Measurements from ENCODE around the gene SPINK6.

SPINK6 gene

DNA sequence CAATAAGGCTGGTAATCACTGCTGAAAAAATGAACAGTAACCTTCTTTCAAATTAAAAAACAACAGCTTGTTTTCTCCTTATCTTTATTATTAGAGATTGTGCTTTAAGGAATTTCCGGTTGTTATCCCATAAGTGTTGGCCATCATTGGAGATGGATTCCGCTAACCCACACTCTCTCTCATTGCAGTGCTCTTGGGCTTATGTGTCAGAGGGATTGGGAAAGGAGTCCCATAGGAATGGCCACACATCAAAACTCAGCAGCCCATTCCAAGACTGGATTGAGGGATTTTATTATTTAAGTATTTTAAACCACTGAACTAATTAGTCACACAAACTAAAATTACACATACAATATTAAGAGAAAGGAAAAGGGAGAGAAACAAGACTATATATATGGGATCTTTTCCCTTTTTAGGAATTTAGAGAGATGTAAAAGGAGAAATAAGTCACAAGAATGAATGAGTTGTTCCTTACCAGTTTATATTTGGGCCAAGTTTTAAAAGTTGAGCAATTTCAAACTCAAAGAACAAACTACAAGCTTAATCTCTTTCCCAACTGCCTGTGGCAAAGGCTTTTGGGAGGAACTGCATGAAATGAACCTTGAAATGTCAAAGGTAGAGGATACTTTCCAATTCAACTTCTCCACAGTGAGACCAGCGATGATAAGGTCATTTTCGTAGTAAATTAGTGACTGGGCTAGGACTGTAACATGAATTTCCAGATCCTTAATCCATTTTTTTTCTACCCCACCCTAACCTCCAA lies 2.4 kb downstream of the SPINK6 start:
- Histone ChIP-seq H3K36me3 (ENCODE audit: insufficient read depth, low read length) (no peaks in the 10 kb centered on the region), H3K9ac (ENCODE audit: low read depth, low read length) (no peak overlapping the region), H3K9me3 (ENCODE audit: control insufficient read depth, insufficient read depth, low read length) (no peaks in the 10 kb centered on the region), H3K4me1 (ENCODE audit: insufficient read depth, low read length) (no peaks in the 10 kb centered on the region; the same call in 1 of the 2 replicates)

DNA sequence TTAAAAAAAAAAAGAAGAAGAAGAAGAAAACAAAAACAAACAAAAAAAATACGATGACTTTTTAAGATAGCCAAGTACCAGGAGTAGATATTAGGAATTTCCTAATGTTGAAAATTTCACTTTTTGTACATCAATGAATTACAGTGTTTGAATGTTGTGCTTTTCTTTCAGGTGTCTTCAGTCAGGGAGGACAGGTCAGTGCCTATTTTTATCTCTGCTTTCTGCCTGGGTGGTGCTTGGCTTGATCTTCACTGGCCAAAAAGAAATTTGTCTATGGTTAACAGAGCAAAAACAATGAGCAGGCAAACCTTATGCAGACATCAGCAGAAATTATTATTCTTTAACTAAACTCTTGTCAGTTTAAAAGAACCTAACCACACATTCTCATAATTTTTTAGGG lies 3.0 kb downstream of the SPINK6 start:
- no peaks in the 10 kb centered on the region for H3K9me3 ChIP-seq (ENCODE audit: control insufficient read depth, insufficient read depth, low read length)
- no peaks in the 10 kb centered on the region; the same call in 1 of the 2 replicates for H3K4me1 ChIP-seq (ENCODE audit: insufficient read depth, low read length)
- no peak overlapping the region for H3K9ac ChIP-seq (ENCODE audit: low read depth, low read length)
- H3K36me3 ChIP-seq (ENCODE audit: insufficient read depth, low read length) = no peaks in the 10 kb centered on the region

DNA sequence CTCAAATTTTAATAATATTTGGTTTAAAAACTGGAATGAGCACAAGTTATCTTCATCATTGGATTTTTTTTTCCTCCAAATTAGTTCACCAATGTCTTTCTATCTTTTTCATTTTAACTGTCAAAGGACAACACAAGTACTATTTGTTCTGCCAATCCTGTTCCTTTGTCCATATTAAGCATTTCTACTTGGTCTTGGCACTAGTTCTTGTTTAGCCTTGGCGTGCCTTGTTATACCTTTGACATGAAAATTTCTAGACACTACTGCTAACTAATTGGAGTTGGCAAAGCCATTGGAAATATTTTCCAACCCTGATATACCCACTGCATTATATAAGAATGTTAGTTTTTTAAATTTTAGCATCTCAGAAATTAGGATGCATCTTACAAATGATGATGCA lies 3.8 kb downstream of the SPINK6 start:
- Histone ChIP-seq H3K9ac (ENCODE audit: low read depth, low read length) (no peak overlapping the region), H3K36me3 (ENCODE audit: insufficient read depth, low read length) (no peaks in the 10 kb centered on the region), H3K4me1 (ENCODE audit: insufficient read depth, low read length) (no peaks in the 10 kb centered on the region; the same call in 1 of the 2 replicates), H3K9me3 (ENCODE audit: control insufficient read depth, insufficient read depth, low read length) (no peaks in the 10 kb centered on the region)

DNA sequence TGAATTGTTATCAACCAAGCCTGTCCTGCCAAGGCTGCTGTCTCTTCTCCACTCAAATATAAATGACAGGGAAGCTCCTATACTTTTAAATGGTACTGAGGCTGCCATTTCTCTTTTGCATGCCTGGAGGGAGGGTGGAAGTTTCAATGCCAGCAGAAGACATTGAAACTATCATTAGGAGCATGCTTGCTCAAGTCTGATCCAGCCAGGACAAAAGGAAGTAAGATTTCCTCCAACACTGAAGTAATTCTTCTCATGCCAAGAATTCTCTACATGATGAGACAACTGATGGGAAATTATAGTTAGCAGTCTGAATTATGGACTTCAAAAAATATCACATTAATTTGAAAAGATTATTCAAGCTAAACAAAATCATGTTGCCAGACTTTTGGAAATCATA lies 5.4 kb downstream of the SPINK6 start:
- no peaks in the 10 kb centered on the region; the same call in 1 of the 2 replicates for H3K4me1 ChIP-seq (ENCODE audit: insufficient read depth, low read length)
- no peaks in the 10 kb centered on the region for H3K36me3 ChIP-seq (ENCODE audit: insufficient read depth, low read length)

DNA sequence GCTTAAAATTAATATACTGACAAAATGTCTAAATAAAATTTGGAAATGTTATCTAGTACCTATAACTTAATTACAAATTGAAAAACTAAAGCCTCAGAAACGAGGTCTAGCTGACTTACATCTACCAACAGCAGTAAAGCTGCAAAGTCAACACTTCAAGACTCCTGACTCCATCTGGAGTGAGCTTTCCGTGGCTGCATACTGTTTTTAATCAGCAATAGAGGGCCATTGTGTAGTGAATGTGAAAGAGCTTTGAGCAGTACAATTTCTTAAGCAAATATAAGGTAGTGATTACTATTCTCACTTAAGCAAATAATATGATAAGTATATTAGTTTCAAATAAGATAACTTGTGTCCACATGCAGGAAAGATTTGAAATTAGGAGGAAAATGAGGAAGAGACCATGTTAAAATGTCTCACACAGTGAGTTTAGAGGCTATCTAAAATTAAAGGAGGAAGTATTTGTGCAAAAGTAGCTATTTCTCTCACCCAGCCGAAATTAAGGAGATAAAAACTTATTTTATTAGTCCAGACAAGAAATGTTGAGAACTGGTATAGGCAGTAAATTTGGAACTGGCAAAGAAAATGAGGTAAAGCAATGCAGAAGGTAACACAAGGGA lies 6.4 kb downstream of the SPINK6 start:
- Histone ChIP-seq H3K9ac (ENCODE audit: low read depth, low read length) (no peak overlapping the region), H3K9me3 (ENCODE audit: control insufficient read depth, insufficient read depth, low read length) (no peaks in the 10 kb centered on the region), H3K36me3 (ENCODE audit: insufficient read depth, low read length) (no peaks in the 10 kb centered on the region), H3K4me1 (ENCODE audit: insufficient read depth, low read length) (no peaks in the 10 kb centered on the region; the same call in 1 of the 2 replicates)

More for the DNA sequence above, 5.4 kb downstream of the SPINK6 start:
- Histone ChIP-seq H3K9ac (ENCODE audit: low read depth, low read length) (no peak overlapping the region), H3K9me3 (ENCODE audit: control insufficient read depth, insufficient read depth, low read length) (no peaks in the 10 kb centered on the region)

DNA sequence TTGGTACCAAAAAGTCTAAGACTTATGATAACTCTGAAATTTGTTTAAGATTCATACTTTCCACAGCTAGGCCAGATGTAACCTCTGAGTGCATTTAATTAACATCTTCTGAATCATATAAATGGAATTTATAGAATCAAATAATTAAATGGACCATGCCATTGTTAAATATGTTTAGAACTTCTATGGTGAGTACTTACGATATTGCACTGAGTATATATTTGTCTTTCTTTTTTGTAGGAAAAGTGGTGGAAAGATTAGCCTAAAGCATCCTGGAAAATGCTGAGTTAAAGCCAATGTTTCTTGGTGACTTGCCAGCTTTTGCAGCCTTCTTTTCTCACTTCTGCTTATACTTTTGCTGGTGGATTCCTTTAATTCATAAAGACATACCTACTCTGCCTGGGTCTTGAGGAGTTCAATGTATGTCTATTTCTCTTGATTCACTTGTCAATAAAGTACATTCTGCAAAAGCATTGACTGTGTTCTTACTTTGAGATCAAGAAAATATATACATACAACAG lies 11.9 kb downstream of the SPINK6 start:
- Histone ChIP-seq H3K9me3 (ENCODE audit: control insufficient read depth, insufficient read depth, low read length) (no peaks in the 10 kb centered on the region), H3K9ac (ENCODE audit: low read depth, low read length) (no peak overlapping the region), H3K36me3 (ENCODE audit: insufficient read depth, low read length) (no peaks in the 10 kb centered on the region), H3K4me1 (ENCODE audit: insufficient read depth, low read length) (no peaks in the 10 kb centered on the region)

DNA sequence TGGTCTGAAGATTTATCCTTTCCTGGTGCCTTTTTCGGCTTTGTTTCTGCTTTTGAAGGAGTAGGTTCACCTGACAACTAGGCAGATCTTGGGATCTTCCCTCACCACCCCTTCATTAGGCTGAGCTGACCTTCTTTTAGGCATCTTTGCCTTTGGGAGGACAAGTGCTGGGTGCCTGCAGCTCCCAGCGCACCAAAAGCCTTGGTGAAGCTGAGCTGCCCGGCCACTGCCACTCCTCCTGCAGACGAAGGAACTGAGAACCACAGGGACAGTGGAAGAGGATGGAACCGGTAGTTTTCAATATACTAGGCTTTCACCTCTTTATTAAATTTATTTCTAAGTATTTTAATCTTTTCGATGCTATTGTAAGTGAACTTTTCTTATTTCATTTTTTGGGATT lies 18.7 kb downstream of the SPINK6 start:
- H3K9me3 ChIP-seq (ENCODE audit: control insufficient read depth, insufficient read depth, low read length) = no peaks in the 10 kb centered on the region

DNA sequence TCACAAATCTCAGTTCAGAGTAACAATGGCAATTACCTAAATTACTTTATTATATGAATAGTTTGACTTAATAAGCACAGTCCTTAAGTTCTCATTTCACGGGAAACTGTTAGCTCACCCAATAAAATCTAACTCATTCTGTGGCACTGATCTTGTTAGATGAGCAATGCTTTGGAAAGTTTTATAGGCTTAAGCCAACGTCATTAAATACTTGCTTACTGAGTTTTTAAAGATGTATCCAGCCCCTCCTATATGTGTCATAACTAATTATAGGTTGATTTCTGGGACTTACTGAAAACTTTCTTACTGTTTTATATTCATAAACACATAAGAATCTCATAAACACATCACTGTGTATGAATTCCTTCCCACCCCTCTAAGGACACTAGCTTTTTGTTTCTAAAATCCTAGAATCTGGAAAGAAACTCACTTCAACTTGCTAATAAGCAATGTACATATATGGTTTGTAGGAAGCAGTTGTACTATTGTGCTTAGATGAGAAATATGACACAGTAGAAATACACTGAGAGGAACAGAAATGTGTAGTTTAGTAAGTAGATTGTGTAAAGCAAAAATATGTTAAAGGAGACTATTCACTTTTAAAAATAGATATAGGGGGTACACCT lies 21.4 kb downstream of the SPINK6 start:
- H3K4me1 ChIP-seq (ENCODE audit: insufficient read depth, low read length) = no peaks in the 10 kb centered on the region
- H3K36me3 ChIP-seq (ENCODE audit: insufficient read depth, low read length) = no peaks in the 10 kb centered on the region
- no peaks in the 10 kb centered on the region for H3K9me3 ChIP-seq (ENCODE audit: control insufficient read depth, insufficient read depth, low read length)
- H3K9ac ChIP-seq (ENCODE audit: low read depth, low read length) = no peak overlapping the region

More for the DNA sequence above, 18.7 kb downstream of the SPINK6 start:
- Histone ChIP-seq H3K36me3 (ENCODE audit: insufficient read depth, low read length) (no peaks in the 10 kb centered on the region), H3K4me1 (ENCODE audit: insufficient read depth, low read length) (no peaks in the 10 kb centered on the region), H3K9ac (ENCODE audit: low read depth, low read length) (no peak overlapping the region)

DNA sequence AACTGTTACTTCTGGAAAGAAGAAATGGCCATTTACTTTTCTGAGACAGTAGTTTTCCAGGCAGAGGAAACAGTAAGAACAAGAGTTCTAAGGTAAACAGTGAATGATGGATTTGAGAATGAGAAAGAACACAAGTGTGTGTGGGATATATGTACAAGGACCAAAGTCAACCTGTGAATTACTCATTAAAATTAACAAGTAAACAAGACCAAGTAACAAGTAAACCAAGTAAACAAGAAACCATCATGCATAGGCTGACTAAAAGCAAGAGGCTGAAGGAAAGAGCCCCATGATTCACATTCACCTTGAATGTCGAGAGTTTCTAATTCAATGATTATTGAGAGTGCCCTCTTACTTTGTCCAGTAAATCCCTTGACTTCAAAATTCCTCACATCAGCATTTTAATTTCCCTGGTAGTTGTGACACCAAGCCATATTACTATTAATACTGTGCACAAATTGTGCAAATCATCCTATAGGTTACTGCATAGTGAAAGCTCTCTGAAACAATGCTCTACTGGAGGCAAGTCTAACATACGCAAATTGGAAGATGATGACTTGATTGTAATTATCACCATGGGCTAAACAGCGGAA lies 25.6 kb downstream of the SPINK6 start:
- Histone ChIP-seq H3K9ac (ENCODE audit: low read depth, low read length) (no peak overlapping the region), H3K4me1 (ENCODE audit: insufficient read depth, low read length) (no peaks in the 10 kb centered on the region), H3K36me3 (ENCODE audit: insufficient read depth, low read length) (no peaks in the 10 kb centered on the region), H3K9me3 (ENCODE audit: control insufficient read depth, insufficient read depth, low read length) (no peaks in the 10 kb centered on the region; the same call in 1 of the 2 replicates)

DNA sequence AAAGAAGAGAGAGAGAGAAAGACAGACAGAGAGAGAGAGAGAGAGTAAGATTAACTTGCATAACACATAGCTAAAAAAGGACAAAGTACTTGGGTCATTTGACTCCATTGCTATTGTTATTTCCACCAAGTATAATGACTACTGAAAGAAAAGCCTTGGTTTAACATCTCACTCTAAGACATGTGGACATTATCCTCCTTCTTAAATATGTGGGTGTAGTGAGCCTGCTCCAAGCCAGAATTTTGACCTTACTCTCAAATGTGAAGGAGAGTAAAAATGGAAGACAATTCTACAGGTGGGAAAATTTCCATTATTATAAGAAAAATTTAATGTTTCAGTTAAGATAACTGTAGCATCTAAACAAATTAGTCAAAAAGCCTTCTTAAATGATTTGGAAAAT lies 27.0 kb downstream of the SPINK6 start:
- H3K4me1 ChIP-seq (ENCODE audit: insufficient read depth, low read length) = no peaks in the 10 kb centered on the region
- H3K9ac ChIP-seq (ENCODE audit: low read depth, low read length) = peak overlapping the region; percentile 94
- no peaks in the 10 kb centered on the region; the same call in 1 of the 2 replicates for H3K9me3 ChIP-seq (ENCODE audit: control insufficient read depth, insufficient read depth, low read length)
- no peaks in the 10 kb centered on the region for H3K36me3 ChIP-seq (ENCODE audit: insufficient read depth, low read length)

DNA sequence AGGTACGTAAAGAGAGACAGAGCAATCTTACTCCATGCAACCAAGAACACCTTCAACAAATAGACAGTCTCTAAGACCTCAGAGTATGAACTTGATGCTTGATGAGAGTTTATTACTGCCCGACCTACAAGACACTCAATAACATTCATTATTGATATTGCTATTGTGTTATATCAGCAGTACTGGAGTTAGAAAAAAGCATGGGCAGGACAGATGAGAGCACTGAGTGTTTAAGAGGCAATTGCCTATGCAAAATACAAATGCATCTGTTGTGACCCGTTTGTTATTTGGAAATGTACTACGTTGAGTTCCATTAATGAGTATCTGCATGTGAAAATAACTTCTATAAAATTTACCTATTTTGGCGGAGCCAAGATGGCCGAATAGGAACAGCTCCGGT lies 27.4 kb downstream of the SPINK6 start:
- H3K9ac ChIP-seq (ENCODE audit: low read depth, low read length) = peak overlapping the region; percentile 94
- H3K36me3 ChIP-seq (ENCODE audit: insufficient read depth, low read length) = no peaks in the 10 kb centered on the region
- H3K4me1 ChIP-seq (ENCODE audit: insufficient read depth, low read length) = no peaks in the 10 kb centered on the region
- H3K9me3 ChIP-seq (ENCODE audit: control insufficient read depth, insufficient read depth, low read length) = no peaks in the 10 kb centered on the region; the same call in 1 of the 2 replicates

DNA sequence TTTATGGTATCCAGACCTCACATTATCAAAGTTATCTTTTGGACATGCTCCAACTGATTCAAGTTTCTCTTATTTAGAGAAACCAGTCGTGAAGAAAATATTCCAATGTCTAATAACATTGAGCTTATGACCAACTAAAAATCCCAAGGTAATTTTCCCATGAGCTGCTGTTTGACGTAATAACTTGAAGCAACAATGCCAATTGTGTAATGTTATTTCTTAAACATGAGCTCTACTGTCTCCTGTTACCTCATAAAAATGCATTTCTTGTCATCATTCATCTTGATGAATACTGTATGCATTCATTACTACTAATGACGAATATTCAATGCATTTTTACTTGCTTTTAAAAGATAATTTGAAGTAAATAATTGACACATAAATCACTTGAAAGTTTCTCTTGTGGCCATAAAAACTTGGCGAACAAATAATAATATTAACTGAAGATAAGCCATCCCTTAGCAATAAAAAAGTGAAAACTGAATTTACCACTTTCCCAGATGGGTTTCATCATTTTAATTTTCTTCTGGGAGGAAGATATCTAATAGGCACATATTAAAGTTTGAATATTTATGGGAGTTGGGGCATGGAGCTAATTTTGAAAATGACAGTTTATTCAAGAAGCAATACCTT lies 35.1 kb downstream of the SPINK6 start:
- Histone ChIP-seq H3K4me1 (ENCODE audit: insufficient read depth, low read length) (no peaks in the 10 kb centered on the region), H3K9ac (ENCODE audit: low read depth, low read length) (no peak overlapping the region), H3K9me3 (ENCODE audit: control insufficient read depth, insufficient read depth, low read length) (no peaks in the 10 kb centered on the region), H3K36me3 (ENCODE audit: insufficient read depth, low read length) (no peaks in the 10 kb centered on the region)

DNA sequence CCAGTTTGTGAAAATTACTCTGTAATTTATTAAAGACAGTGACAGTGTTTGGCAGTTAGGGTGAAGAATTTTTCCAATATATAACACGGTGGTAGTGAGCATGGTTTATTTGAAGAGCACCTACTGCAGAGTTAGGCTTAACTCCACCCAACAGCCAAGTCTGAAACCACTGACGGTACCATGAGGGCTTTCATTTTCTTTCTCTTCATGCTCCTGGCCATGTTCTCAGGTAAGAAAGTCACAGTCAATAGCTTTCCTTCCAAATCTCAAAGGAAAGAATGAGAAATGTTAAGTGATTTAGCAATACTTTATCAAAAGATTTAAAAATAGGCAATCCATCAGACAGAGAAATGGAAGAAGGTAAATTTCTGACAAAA lies 35.6 kb downstream of the SPINK6 start, which contains the start of gene MARCOL:
TSS of gene MARCOL (plus strand) at position 108 of the 377 bp plus-strand sequence. CDS start at position 181, 73 bp downstream.
- H3K36me3 ChIP-seq (ENCODE audit: insufficient read depth, low read length) = no peaks in the 10 kb centered on the region
- H3K9ac ChIP-seq (ENCODE audit: low read depth, low read length) = no peak within 1 kb of the TSS
- no peaks in the 10 kb centered on the region for H3K4me1 ChIP-seq (ENCODE audit: insufficient read depth, low read length)
- H3K9me3 ChIP-seq (ENCODE audit: control insufficient read depth, insufficient read depth, low read length) = no peaks in the 10 kb centered on the region

DNA sequence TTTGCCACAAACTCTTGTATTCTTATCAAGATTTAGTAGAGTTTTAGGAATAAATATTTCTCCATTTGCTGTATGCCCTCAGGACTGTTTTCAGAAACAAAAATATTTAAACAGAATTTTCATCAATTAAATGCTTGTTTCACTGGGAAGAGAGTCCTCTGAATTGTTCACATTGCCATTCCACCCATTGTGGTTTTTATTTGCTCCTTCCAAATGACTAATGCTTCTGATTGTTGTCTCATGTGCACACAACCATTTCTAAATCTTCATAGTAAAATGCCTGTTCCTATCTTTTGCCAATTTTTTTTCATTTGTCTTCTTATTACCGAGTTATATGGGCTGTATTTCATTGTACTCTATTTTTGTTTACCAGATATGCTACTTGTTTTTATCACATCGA lies 46.1 kb downstream of the SPINK6 start:
- no peaks in the 10 kb centered on the region for H3K36me3 ChIP-seq (ENCODE audit: insufficient read depth, low read length)
- H3K9ac ChIP-seq (ENCODE audit: low read depth, low read length) = no peak overlapping the region
- H3K9me3 ChIP-seq (ENCODE audit: control insufficient read depth, insufficient read depth, low read length) = no peaks in the 10 kb centered on the region
- no peaks in the 10 kb centered on the region for H3K4me1 ChIP-seq (ENCODE audit: insufficient read depth, low read length)
